Lower lobe of right lung (tissue), 2 donors: ENCODE measurements around the gene RNU7-1. TPM values are rescaled to one million over a fixed set of nuclear protein-coding genes. Genes with fewer than 3 reads are reported as not detected.

Experiments
- ATAC-seq, 2 donors: fragments of 200-7000 bp; cut with Tn5 transposase; one replicate each; pipeline ENCODE4 v1.9.1; 2020 to 2022; ENCODE audit warnings: mild to moderate bottlenecking in 2 of 2, moderate library complexity in 2 of 2
- DNase-seq: peaks from one replicate; pipeline ENCODE4 v3.0.0-alpha.2; 2020
- H3K27ac ChIP-seq: fragments of 200-600 bp; one replicate; pipeline ENCODE4 v1.8.0; 2022
- H3K27me3 ChIP-seq: fragments of 200-600 bp; one replicate; pipeline ENCODE4 v1.8.0; 2022; ENCODE audit warnings: low read depth
- H3K36me3 ChIP-seq: fragments of 200-600 bp; one replicate; pipeline ENCODE4 v1.8.0; 2022; ENCODE audit warnings: mild to moderate bottlenecking
- H3K4me1 ChIP-seq: fragments of 200-600 bp; one replicate; pipeline ENCODE4 v1.8.0; 2022
- H3K4me3 ChIP-seq: fragments of 200-600 bp; one replicate; pipeline ENCODE4 v1.8.0; 2022; ENCODE audit warnings: mild to moderate bottlenecking
- H3K9me3 ChIP-seq: fragments of 200-600 bp; one replicate; pipeline ENCODE4 v1.8.0; 2022
- CTCF ChIP-seq: fragments of 200-600 bp; IDR thresholded peaks from one replicate; pipeline ENCODE4 v1.8.0; 2022; ENCODE audit warnings: antibody characterized with exemption, mild to moderate bottlenecking
- intact Hi-C: fragments of 100-400 bp; cut with DNase I; formaldehyde crosslinking; loops from one replicate; pipeline ENCODE4 v1.11.0; 2022
- total RNA-seq: library from RNA; stranded (reverse); fragmentation: NEBNext Ultra II Directional; extraction: Animal tissue kit (Norgen Biotek cat#: 25700); gene quantifications from one replicate; pipeline ENCODE4 v1.2.1, GENCODE V29; 2021
- donor health status: DM: no; HTN: yes; CAD: no; lungs with severe emphysema.

The RNU7-1 gene
- total RNA-seq, 1 donor from 2014 or later, result not detected

GRCh38 chr12:6965714-6966113 lies 22.1 kb downstream of the RNU7-1 start:
- no peaks in the 10 kb centered on the region for H3K9me3 ChIP-seq

GRCh38 chr12:6966351-6966750 lies 22.7 kb downstream of the RNU7-1 start:
- Histone ChIP-seq H3K27ac (no peak overlapping the region), H3K36me3 (peaks cover 51% of the 10 kb centered on the region), H3K4me1 (peaks cover 55% of the 10 kb centered on the region), H3K4me3 (no peak overlapping the region), H3K27me3 (no peaks in the 10 kb centered on the region), H3K9me3 (no peaks in the 10 kb centered on the region)
- DNase-seq (no peak), ATAC-seq (no peak)
- no peak for TF ChIP-seq CTCF
- intact Hi-C loops, result no loop called here

More at GRCh38 chr12:6965714-6966113, 22.1 kb downstream of the RNU7-1 start:
- Histone ChIP-seq H3K4me1 (peaks cover 59% of the 10 kb centered on the region), H3K27me3 (no peaks in the 10 kb centered on the region), H3K27ac (peak overlapping the region; percentile 90), H3K4me3 (no peak overlapping the region), H3K36me3 (peaks cover 54% of the 10 kb centered on the region)
- ATAC-seq (no peak), DNase-seq (no peak)
- no peak for TF ChIP-seq CTCF
- intact Hi-C loops, result no loop called here

- Histone ChIP-seq H3K9me3 (no peaks in the 10 kb centered on the region), H3K4me3 (no peak overlapping the region), H3K27me3 (no peaks in the 10 kb centered on the region), H3K27ac (no peak overlapping the region), H3K4me1 (peaks cover 53% of the 10 kb centered on the region), H3K36me3 (peaks cover 51% of the 10 kb centered on the region)
- intact Hi-C loops, result no loop called here
- ATAC-seq (no peak), DNase-seq (no peak)
- TF ChIP-seq CTCF, result no peak
Observed at GRCh38 chr12:6967651-6968100, 24.1 kb downstream of the RNU7-1 start.

- H3K4me1 ChIP-seq, result peaks cover 53% of the 10 kb centered on the region
- peaks cover 51% of the 10 kb centered on the region for H3K36me3 ChIP-seq
- intact Hi-C loops, result no loop called here
- no peak overlapping the region for H3K27ac ChIP-seq
- ATAC-seq (no peak), DNase-seq (no peak)
- H3K9me3 ChIP-seq, result no peaks in the 10 kb centered on the region
- H3K27me3 ChIP-seq, result no peaks in the 10 kb centered on the region
- TF ChIP-seq CTCF, result no peak
- no peak overlapping the region for H3K4me3 ChIP-seq
Observed at GRCh38 chr12:6968426-6968825, 24.8 kb downstream of the RNU7-1 start.

GRCh38 chr12:6970096-6970527 lies 26.5 kb downstream of the RNU7-1 start:
- Histone ChIP-seq H3K27me3 (no peaks in the 10 kb centered on the region), H3K4me1 (peaks cover 44% of the 10 kb centered on the region), H3K27ac (peak overlapping the region; percentile 93), H3K4me3 (peak overlapping the region; percentile 91), H3K9me3 (no peaks in the 10 kb centered on the region), H3K36me3 (peaks cover 60% of the 10 kb centered on the region)
- TF ChIP-seq CTCF, result no peak
- ATAC-seq, result peak in 1 of 2 donors; percentile 52
- no peak for DNase-seq
- intact Hi-C loops, result no loop called here

- Histone ChIP-seq H3K27me3 (no peaks in the 10 kb centered on the region), H3K27ac (no peak overlapping the region), H3K4me3 (no peak overlapping the region), H3K9me3 (no peaks in the 10 kb centered on the region), H3K36me3 (peaks cover 60% of the 10 kb centered on the region), H3K4me1 (peaks cover 44% of the 10 kb centered on the region)
- DNase-seq, result no peak
- intact Hi-C loops, result no loop called here
- TF ChIP-seq CTCF, result no peak
- ATAC-seq, result no peak
Observed at GRCh38 chr12:6974180-6974579, 30.6 kb downstream of the RNU7-1 start.
